ENCODE results near the gene UBE2S. TPM values are rescaled to one million over a fixed set of nuclear protein-coding genes. Genes with fewer than 3 reads are reported as not detected.
A peak's percentile ranks its signal among the peaks of the same experiment; 100 is the strongest.

The UBE2S gene
- total RNA-seq, 2 donors from 2014 or later, result 16.3 to 17.9 TPM

DNA sequence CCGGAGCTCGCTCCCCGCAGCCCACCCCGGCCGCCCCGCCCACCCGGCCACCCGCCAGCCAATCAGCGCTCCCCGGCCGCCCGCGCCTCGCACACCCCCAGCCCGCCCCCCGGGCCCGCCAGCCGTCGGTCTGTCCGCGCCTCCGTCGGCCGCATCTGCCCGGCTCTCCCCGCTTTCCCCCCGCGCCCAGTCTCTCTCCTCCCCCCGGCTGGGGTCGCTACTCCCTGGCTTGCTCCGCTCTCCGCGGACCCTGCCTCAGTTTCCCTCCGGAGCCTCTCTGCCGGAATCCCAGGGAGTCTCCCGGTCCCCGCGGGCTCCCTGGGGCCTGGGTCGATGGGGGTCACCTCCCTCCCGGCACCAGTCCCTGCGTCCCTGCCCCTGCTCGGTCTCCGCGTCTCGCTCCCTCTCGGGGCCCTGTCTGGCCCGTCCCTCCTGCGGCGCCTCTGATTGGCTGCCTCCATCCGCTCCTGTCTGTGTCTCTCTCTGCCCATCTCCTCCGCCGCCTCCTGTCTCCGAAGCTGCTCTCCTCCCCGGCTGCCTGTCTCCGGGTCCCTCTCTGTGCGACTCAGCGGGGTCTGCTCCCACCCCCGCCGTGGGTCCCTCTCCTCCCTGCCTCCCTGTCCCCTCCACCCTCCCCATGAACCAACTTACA lies 37.8 kb downstream of the UBE2S start:
- no peak for DNase-seq (ENCODE audit: low spot score)

DNA sequence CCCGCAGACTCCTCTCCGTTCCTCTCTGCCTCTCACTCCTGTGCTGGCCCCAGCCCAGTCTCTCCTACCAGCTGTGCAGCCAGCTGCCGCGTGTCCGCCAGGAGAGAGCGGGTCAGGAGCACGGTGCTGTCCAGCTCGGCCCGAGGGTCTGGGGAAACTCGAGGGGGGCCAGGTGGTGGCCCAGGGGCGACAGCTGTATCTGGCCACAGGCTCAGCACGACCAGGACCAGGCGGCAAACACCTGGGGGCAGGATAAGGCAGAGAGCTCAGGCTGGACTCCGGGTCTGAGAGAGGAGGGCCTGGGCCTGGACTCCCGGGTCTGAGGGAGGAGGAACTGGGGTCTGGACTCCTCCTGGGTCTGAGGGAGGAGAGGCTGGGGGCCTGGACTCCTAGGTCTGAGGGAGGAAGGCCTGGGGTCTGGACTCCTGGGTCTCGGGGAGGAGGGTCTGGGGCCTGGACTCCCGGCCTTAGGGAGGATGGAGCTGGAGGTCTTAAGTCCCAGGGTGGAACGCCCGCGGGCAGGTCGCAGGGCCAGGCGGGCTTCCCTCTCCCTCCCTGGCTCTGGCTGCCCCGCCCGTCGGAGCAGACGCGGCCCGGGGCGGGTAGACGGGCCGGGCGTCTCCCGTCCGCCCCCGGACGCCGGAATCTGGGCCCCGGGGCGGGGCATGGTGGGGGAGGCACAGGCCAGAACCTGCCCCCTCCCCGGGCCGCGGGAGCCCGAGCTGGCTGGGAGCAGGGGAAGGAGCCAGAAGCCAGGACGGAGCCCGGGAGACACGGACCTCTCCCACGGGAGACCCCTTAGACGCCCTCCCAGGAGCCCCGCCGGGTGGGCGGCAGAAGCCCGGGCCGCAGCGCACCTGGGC lies 38.7 kb downstream of the UBE2S start:
- peak overlapping the region; percentile 44 for H3K4me3 ChIP-seq
- TF ChIP-seq, protein P1, sequence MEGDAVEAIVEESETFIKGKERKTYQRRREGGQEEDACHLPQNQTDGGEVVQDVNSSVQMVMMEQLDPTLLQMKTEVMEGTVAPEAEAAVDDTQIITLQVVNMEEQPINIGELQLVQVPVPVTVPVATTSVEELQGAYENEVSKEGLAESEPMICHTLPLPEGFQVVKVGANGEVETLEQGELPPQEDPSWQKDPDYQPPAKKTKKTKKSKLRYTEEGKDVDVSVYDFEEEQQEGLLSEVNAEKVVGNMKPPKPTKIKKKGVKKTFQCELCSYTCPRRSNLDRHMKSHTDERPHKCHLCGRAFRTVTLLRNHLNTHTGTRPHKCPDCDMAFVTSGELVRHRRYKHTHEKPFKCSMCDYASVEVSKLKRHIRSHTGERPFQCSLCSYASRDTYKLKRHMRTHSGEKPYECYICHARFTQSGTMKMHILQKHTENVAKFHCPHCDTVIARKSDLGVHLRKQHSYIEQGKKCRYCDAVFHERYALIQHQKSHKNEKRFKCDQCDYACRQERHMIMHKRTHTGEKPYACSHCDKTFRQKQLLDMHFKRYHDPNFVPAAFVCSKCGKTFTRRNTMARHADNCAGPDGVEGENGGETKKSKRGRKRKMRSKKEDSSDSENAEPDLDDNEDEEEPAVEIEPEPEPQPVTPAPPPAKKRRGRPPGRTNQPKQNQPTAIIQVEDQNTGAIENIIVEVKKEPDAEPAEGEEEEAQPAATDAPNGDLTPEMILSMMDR (IDR thresholded peaks at IDR 0.05), result no peak
- H3K27ac ChIP-seq, result peak overlapping the region in 1 of 2 donors; percentile 34
- peaks cover 0 to 13% of the 10 kb centered on the region in 2 donors for H3K4me1 ChIP-seq (ENCODE audit: control insufficient read depth in 1 of 2, low read depth in 2 of 2)
- no peaks in the 10 kb centered on the region for H3K9me3 ChIP-seq
- H3K36me3 ChIP-seq, result no peaks in the 10 kb centered on the region
- no peak for ATAC-seq (ENCODE audit: insufficient number of reproducible peaks, low FRiP score, low read depth)
- peaks cover 13% of the 10 kb centered on the region for H3K27me3 ChIP-seq (replicated peaks; ENCODE audit: insufficient read depth)
- no peak for DNase-seq (ENCODE audit: low spot score)

More for the DNA sequence above, 37.8 kb downstream of the UBE2S start:
- no peak for ATAC-seq (ENCODE audit: insufficient number of reproducible peaks, low FRiP score, low read depth)
- Histone ChIP-seq H3K27me3 (replicated peaks; ENCODE audit: insufficient read depth) (peaks cover 13% of the 10 kb centered on the region), H3K27ac (no peak overlapping the region), H3K4me1 (ENCODE audit: control insufficient read depth in 1 of 2, low read depth in 2 of 2) (peaks cover 0 to 13% of the 10 kb centered on the region in 2 donors), H3K9me3 (no peaks in the 10 kb centered on the region), H3K4me3 (peak overlapping the region; percentile 54), H3K36me3 (no peaks in the 10 kb centered on the region)
- TF ChIP-seq, protein P1 (IDR thresholded peaks at IDR 0.05), result no peak

DNA sequence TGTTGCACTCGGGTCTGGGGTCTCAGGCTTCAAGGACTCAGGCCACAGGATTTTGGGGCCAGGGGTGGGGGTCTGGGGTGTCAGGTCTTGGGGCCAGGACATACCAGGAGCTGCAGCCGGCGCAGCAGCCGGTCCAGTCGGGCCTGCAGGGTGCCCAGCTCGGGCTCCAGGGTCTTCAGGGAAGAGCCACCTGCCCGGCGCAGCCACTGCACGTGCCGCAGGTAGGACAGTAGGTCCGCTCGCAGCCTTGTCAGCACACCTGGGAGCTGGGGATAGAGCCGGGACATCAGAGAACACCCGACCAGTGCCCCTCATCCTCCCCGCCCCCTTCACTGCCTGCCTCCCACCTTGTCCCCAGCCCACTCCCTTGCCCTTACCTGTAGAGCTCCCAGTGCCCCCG lies 39.5 kb downstream of the UBE2S start:
- Histone ChIP-seq H3K27me3 (replicated peaks; ENCODE audit: insufficient read depth) (peaks cover 13% of the 10 kb centered on the region), H3K27ac (no peak overlapping the region), H3K36me3 (no peaks in the 10 kb centered on the region), H3K4me3 (no peak overlapping the region), H3K9me3 (no peaks in the 10 kb centered on the region), H3K4me1 (ENCODE audit: control insufficient read depth in 1 of 2, low read depth in 2 of 2) (peaks cover 0 to 13% of the 10 kb centered on the region in 2 donors)
- no peak for DNase-seq (ENCODE audit: low spot score)
- TF ChIP-seq, protein P1 (IDR thresholded peaks at IDR 0.05), result no peak
- ATAC-seq (ENCODE audit: insufficient number of reproducible peaks, low FRiP score, low read depth), result no peak

DNA sequence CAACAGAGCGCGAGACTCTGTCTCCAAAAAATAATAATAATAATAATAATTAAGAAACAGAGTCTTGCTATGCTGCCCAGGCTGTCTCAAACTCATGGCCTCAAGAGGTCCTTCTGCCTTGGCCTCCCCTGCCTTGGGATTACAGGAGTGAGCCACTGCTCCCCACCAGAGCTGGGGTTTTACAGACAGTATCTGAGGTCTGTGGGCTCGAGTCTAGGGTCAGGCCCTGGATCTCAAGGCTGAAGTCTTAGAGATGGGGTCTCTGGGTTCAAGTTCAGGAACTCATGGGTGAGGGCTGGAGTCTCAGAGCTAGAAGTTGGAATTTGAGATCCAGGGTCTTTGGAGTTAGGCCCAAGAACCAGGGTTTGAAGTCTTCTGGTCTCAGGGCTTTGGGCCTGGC lies 40.8 kb downstream of the UBE2S start:
- no peak for DNase-seq (ENCODE audit: low spot score)
- Histone ChIP-seq H3K4me1 (ENCODE audit: control insufficient read depth in 1 of 2, low read depth in 2 of 2) (peaks cover 0 to 13% of the 10 kb centered on the region in 2 donors), H3K27ac (no peak overlapping the region), H3K27me3 (replicated peaks; ENCODE audit: insufficient read depth) (peaks cover 13% of the 10 kb centered on the region), H3K9me3 (no peaks in the 10 kb centered on the region), H3K4me3 (no peak overlapping the region), H3K36me3 (no peaks in the 10 kb centered on the region)
- no peak for ATAC-seq (ENCODE audit: insufficient number of reproducible peaks, low FRiP score, low read depth)
- TF ChIP-seq, protein P1 (IDR thresholded peaks at IDR 0.05), result no peak

DNA sequence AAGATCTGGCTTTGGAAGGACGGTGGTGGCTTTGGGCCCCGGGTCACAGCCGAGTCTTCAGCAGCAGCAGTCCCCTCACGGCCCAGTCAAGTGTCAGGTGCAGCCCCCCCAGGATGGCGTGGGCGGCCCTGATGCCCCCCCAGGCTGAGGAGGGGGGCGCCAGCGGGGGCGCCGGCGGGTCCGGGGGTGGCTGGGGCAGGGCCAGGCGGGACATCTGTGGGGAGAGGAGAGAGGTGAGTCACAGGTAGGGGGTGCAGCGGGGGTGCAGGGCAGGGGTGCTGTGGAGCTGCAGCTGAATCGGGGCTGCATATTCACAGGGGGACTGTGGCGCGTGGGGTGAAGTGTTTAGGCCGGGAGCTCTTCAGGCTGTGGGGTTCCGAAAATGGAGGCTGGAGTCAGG lies 41.6 kb downstream of the UBE2S start:
- H3K27me3 ChIP-seq (replicated peaks; ENCODE audit: insufficient read depth), result peaks cover 13% of the 10 kb centered on the region
- ATAC-seq (ENCODE audit: insufficient number of reproducible peaks, low FRiP score, low read depth) (no peak), DNase-seq (ENCODE audit: low spot score) (no peak)
- H3K27ac ChIP-seq, result no peak overlapping the region
- no peaks in the 10 kb centered on the region for H3K9me3 ChIP-seq
- no peaks in the 10 kb centered on the region for H3K36me3 ChIP-seq
- peaks cover 0 to 13% of the 10 kb centered on the region in 2 donors for H3K4me1 ChIP-seq (ENCODE audit: control insufficient read depth in 1 of 2, low read depth in 2 of 2)
- H3K4me3 ChIP-seq, result no peak overlapping the region
- TF ChIP-seq, protein P1 (IDR thresholded peaks at IDR 0.05), result no peak

All from thoracic aorta (tissue), 2 donors.